Sigmoid colon (tissue), 7 donors: Measurements from ENCODE around the gene TNNT1. TPM values are rescaled to one million over a fixed set of nuclear protein-coding genes. Genes with fewer than 3 reads are reported as not detected.
"Not testable (repeated sequence)": the region's sequence is repeated elsewhere in the genome, so short reads cannot be mapped to it uniquely, and the experiment has no call there.

Source experiments
- DNase-seq: peaks from one replicate; pipeline ENCODE4 v3.0.0-alpha.2; 2019
- H3K27ac ChIP-seq, 4 donors: fragments of 200-600 bp; sonication (generic); one replicate each; pipeline ENCODE4 v1.5.1; 2016 to 2019; ENCODE audit warnings: mild to moderate bottlenecking in 1 of 4
- H3K27me3 ChIP-seq, 3 donors: fragments of 200-600 bp; sonication (generic); one replicate each; pipeline ENCODE4 v1.5.1; 2019; ENCODE audit warnings: mild to moderate bottlenecking in 1 of 3
- H3K36me3 ChIP-seq, 4 donors: fragments of 200-600 bp; sonication (generic); one replicate each; pipeline ENCODE4 v1.5.1; 2016 to 2019
- H3K4me1 ChIP-seq, 4 donors: fragments of 200-600 bp; sonication (generic); one replicate each; pipeline ENCODE4 v1.5.1; 2017 to 2019
- H3K4me3 ChIP-seq, 4 donors: fragments of 200-600 bp; sonication (generic); one replicate each; pipeline ENCODE4 v1.5.1; 2017 to 2019; ENCODE audit warnings: mild to moderate bottlenecking in 2 of 4, moderate library complexity in 1 of 4
- H3K9me3 ChIP-seq, 4 donors: fragments of 200-600 bp in 3 of 4; sonication (generic) in 3 of 4; one replicate each; pipeline versions ENCODE4 v1.5.1 to v1.6.1; 2013 to 2019
- CTCF ChIP-seq, 4 experiments: fragments of 450-650 bp in 3 of 4; fragments of 200-600 bp in 1 of 4; IDR thresholded peaks; one replicate each; pipeline ENCODE4 v1.5.1; 2016 to 2019; ENCODE audit warnings: antibody characterized with exemption in 4 of 4, mild to moderate bottlenecking in 3 of 4, moderate library complexity in 2 of 4
- EP300 ChIP-seq, 4 donors: sonication (generic); formaldehyde crosslinking; IDR thresholded peaks; one replicate each; pipeline ENCODE4 v1.6.1; 2017; ENCODE audit warnings: antibody characterized with exemption in 4 of 4
- POLR2A ChIP-seq, 2 donors: fragments of 450-650 bp; IDR thresholded peaks; one replicate each; pipeline ENCODE4 v1.6.1; 2016; ENCODE audit warnings: antibody characterized with exemption in 2 of 2, mild to moderate bottlenecking in 2 of 2, moderate library complexity in 2 of 2
- POLR2AphosphoS5 ChIP-seq, 4 donors: sonication (generic); formaldehyde crosslinking; IDR thresholded peaks; one replicate each; pipeline ENCODE4 v1.6.1; 2017; ENCODE audit warnings: antibody characterized with exemption in 4 of 4
- WGBS, 2 donors: extraction: QIAGEN DNeasy Blood & Tissue Kit; methylation state at CpG; one replicate each; pipeline ENCODE4 v1.1.7; 2013; 5-methylcytosine and 5-hydroxymethylcytosine counted together
- intact Hi-C: fragments of 100-400 bp; cut with DNase I; formaldehyde crosslinking; loops from one replicate; pipeline ENCODE4 v1.15.1; 2023
- polyA plus RNA-seq, 3 donors: library from polyadenylated mRNA; stranded (reverse); fragments of 200-250 nt; gene quantifications; one replicate each; pipeline ENCODE4 v1.2.3, GENCODE V29; 2013
- total RNA-seq, 4 donors: library from RNA; depleted of rRNA; stranded (reverse); fragments of >200 nt; gene quantifications; one replicate each; pipeline ENCODE4 v1.1.0, GENCODE V29; 2016
- donor health status: healthy with polysubstance abuse.
- donor health status: Bipolar disorder and iron deficiency.
- donor health status: healthy.

TNNT1 gene
- total and polyA plus RNA-seq, 7 donors, result 1.4 to 17.4 (median 2.2) TPM; not detected in 3

- intact Hi-C loops, result no loop called here
- Histone ChIP-seq H3K4me1 (peaks cover 0 to 29% (median 19%) of the 10 kb centered on the region in 4 donors), H3K27ac (no peak overlapping the region), H3K27me3 (peaks cover 52 to 100% (median 97%) of the 10 kb centered on the region in 3 donors), H3K4me3 (no peak overlapping the region), H3K36me3 (no peaks in the 10 kb centered on the region), H3K9me3 (no peaks in the 10 kb centered on the region)
- WGBS, 2 donors, result 65 to 69% methylated on average over 21 of the region's 21 CpGs
- DNase-seq, result no peak
- TF ChIP-seq EP300 (IDR thresholded peaks at IDR 0.05) (no peak), CTCF (IDR thresholded peaks at IDR 0.05) (no peak), POLR2A (IDR thresholded peaks at IDR 0.05) (no peak), POLR2AphosphoS5 (IDR thresholded peaks at IDR 0.05) (no peak)
These were observed 25.6 kb upstream of the TNNT1 start for GRCh38 chr19:55174425-55175116.

GRCh38 chr19:55173714-55174409, 24.9 kb upstream of the TNNT1 start:
- no peak for TF ChIP-seq POLR2AphosphoS5 (IDR thresholded peaks at IDR 0.05)
- TF ChIP-seq EP300 (IDR thresholded peaks at IDR 0.05), result no peak
- no peak for TF ChIP-seq CTCF (IDR thresholded peaks at IDR 0.05)
- TF ChIP-seq POLR2A (IDR thresholded peaks at IDR 0.05), result no peak
- Histone ChIP-seq H3K4me3 (peak overlapping the region in 3 of 4 donors; percentile 21 to 35 (median 31)), H3K9me3 (no peaks in the 10 kb centered on the region), H3K27ac (no peak overlapping the region), H3K36me3 (no peaks in the 10 kb centered on the region), H3K4me1 (peaks cover 0 to 22% (median 12%) of the 10 kb centered on the region in 4 donors), H3K27me3 (peaks cover 47 to 100% (median 97%) of the 10 kb centered on the region in 3 donors)
- no peak for DNase-seq
- intact Hi-C loops, result no loop called here
- 1% methylated on average over 37 of the region's 37 CpGs for WGBS, 2 donors

- TF ChIP-seq POLR2A (IDR thresholded peaks at IDR 0.05) (no peak), CTCF (IDR thresholded peaks at IDR 0.05) (no peak), EP300 (IDR thresholded peaks at IDR 0.05) (no peak), POLR2AphosphoS5 (IDR thresholded peaks at IDR 0.05) (no peak)
- Histone ChIP-seq H3K4me1 (peaks cover 0 to 19% (median 11%) of the 10 kb centered on the region in 4 donors), H3K36me3 (no peaks in the 10 kb centered on the region), H3K4me3 (peak overlapping the region in 3 of 4 donors; percentile 21 to 35 (median 31)), H3K27me3 (peaks cover 48 to 100% (median 97%) of the 10 kb centered on the region in 3 donors), H3K27ac (no peak overlapping the region), H3K9me3 (no peaks in the 10 kb centered on the region)
- no peak for DNase-seq
- intact Hi-C loops, result no loop called here
- 3 to 8% methylated on average over 32 of the region's 32 CpGs for WGBS, 2 donors
These were observed 24.2 kb upstream of the TNNT1 start for GRCh38 chr19:55173186-55173713.

GRCh38 chr19:55172741-55173140, 23.7 kb upstream of the TNNT1 start:
- Histone ChIP-seq H3K27me3 (peaks cover 47 to 100% (median 96%) of the 10 kb centered on the region in 3 donors), H3K27ac (no peak overlapping the region), H3K9me3 (no peaks in the 10 kb centered on the region), H3K4me1 (peaks cover 0 to 19% (median 11%) of the 10 kb centered on the region in 4 donors), H3K36me3 (no peaks in the 10 kb centered on the region), H3K4me3 (no peak overlapping the region)
- no peak for DNase-seq
- intact Hi-C loops, result no loop called here
- TF ChIP-seq CTCF (IDR thresholded peaks at IDR 0.05) (no peak), EP300 (IDR thresholded peaks at IDR 0.05) (no peak), POLR2A (IDR thresholded peaks at IDR 0.05) (no peak), POLR2AphosphoS5 (IDR thresholded peaks at IDR 0.05) (no peak)
- 19 to 20% methylated on average over 12 of the region's 12 CpGs for WGBS, 2 donors

- 59 to 62% methylated on average over 9 of the region's 9 CpGs for WGBS, 2 donors
- DNase-seq, H3K9me3 ChIP-seq, H3K27ac ChIP-seq, H3K36me3 ChIP-seq, intact Hi-C loops, H3K4me3 ChIP-seq: not testable (repeated sequence)
- H3K4me1 ChIP-seq, result peaks cover 0 to 19% (median 11%) of the 10 kb centered on the region in 4 donors
- H3K27me3 ChIP-seq, result peaks cover 50 to 100% (median 96%) of the 10 kb centered on the region in 3 donors
These were observed 23.3 kb upstream of the TNNT1 start for GRCh38 chr19:55172318-55172717.
